ENCODE results near the gene ZP1.

DNA sequence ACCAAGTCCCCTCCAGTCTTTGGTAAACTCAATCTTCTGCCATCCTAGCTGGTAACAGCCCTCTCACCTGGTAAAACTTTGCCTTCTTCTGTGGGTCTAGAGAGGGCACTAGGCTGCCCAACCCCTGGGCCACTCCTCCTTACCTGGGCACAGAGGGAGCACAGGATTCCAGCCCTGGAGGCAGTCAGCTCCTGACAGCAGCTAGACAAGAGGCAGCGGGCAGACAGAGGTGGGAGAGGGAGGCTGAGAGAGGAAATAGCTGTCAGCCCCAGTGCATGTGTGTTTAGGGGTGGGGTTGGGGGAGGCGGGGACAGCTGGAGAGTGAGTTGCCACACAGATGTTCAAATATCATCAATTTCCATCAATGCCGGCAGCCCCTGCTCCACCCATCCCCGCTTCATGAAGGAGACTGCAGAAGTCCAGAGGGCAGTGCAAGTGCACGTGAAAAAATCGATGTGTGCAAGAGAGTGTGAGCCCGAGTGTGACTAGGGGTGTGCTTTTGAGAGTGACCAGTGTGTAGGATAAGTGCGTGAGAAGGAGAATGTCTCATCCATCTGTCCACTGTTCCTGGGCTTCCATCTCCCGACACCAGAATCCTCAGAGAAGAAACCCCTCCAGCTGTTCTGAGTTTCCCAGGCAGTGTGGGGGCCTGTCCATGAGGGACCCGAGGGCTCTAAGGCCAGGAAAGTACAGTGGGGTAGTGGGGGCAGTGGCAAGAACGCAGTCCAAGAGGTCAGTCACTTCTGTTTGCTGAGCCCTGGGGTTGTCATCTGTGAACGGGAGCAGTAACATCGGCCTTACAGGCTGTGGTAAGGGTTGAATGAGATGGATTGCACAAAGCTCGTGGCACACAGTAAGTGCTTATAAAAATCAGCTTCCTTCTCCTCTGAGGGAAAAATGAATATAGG is 11.4 kb upstream of the ZP1 start, which contains the start of gene PTGDR2:
- TF ChIP-seq ZBTB20 (tag by site-specific recombination; IDR thresholded peaks at IDR 0.05) (no peak), ZNF548 (tag by site-specific recombination; IDR thresholded peaks at IDR 0.05) (no peak), ZSCAN30 (tag by site-specific recombination; IDR thresholded peaks at IDR 0.05) (no peak), ZNF311 (tag by site-specific recombination; IDR thresholded peaks at IDR 0.05; ENCODE audit: borderline replicate concordance) (no peak), ZNF335 (tag by site-specific recombination; conservative IDR thresholded peaks at IDR 0.05) (no peak), ZBTB8A (tag by site-specific recombination; IDR thresholded peaks at IDR 0.05) (no peak), ZNF174 (tag by site-specific recombination; IDR thresholded peaks at IDR 0.05) (no peak), HOXC10 (CRISPR knock-in tag; IDR thresholded peaks at IDR 0.05) (no peak)
- TF ChIP-seq, protein P1, sequence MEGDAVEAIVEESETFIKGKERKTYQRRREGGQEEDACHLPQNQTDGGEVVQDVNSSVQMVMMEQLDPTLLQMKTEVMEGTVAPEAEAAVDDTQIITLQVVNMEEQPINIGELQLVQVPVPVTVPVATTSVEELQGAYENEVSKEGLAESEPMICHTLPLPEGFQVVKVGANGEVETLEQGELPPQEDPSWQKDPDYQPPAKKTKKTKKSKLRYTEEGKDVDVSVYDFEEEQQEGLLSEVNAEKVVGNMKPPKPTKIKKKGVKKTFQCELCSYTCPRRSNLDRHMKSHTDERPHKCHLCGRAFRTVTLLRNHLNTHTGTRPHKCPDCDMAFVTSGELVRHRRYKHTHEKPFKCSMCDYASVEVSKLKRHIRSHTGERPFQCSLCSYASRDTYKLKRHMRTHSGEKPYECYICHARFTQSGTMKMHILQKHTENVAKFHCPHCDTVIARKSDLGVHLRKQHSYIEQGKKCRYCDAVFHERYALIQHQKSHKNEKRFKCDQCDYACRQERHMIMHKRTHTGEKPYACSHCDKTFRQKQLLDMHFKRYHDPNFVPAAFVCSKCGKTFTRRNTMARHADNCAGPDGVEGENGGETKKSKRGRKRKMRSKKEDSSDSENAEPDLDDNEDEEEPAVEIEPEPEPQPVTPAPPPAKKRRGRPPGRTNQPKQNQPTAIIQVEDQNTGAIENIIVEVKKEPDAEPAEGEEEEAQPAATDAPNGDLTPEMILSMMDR (tag by site-specific recombination; IDR thresholded peaks at IDR 0.05): no peak
- TF ChIP-seq, protein P2, sequence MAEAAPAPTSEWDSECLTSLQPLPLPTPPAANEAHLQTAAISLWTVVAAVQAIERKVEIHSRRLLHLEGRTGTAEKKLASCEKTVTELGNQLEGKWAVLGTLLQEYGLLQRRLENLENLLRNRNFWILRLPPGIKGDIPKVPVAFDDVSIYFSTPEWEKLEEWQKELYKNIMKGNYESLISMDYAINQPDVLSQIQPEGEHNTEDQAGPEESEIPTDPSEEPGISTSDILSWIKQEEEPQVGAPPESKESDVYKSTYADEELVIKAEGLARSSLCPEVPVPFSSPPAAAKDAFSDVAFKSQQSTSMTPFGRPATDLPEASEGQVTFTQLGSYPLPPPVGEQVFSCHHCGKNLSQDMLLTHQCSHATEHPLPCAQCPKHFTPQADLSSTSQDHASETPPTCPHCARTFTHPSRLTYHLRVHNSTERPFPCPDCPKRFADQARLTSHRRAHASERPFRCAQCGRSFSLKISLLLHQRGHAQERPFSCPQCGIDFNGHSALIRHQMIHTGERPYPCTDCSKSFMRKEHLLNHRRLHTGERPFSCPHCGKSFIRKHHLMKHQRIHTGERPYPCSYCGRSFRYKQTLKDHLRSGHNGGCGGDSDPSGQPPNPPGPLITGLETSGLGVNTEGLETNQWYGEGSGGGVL (tag by site-specific recombination; IDR thresholded peaks at IDR 0.05): no peak
- TF ChIP-seq, protein P3, sequence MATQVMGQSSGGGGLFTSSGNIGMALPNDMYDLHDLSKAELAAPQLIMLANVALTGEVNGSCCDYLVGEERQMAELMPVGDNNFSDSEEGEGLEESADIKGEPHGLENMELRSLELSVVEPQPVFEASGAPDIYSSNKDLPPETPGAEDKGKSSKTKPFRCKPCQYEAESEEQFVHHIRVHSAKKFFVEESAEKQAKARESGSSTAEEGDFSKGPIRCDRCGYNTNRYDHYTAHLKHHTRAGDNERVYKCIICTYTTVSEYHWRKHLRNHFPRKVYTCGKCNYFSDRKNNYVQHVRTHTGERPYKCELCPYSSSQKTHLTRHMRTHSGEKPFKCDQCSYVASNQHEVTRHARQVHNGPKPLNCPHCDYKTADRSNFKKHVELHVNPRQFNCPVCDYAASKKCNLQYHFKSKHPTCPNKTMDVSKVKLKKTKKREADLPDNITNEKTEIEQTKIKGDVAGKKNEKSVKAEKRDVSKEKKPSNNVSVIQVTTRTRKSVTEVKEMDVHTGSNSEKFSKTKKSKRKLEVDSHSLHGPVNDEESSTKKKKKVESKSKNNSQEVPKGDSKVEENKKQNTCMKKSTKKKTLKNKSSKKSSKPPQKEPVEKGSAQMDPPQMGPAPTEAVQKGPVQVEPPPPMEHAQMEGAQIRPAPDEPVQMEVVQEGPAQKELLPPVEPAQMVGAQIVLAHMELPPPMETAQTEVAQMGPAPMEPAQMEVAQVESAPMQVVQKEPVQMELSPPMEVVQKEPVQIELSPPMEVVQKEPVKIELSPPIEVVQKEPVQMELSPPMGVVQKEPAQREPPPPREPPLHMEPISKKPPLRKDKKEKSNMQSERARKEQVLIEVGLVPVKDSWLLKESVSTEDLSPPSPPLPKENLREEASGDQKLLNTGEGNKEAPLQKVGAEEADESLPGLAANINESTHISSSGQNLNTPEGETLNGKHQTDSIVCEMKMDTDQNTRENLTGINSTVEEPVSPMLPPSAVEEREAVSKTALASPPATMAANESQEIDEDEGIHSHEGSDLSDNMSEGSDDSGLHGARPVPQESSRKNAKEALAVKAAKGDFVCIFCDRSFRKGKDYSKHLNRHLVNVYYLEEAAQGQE (tag by site-specific recombination; IDR thresholded peaks at IDR 0.05): no peak
- TF ChIP-seq, protein P4, sequence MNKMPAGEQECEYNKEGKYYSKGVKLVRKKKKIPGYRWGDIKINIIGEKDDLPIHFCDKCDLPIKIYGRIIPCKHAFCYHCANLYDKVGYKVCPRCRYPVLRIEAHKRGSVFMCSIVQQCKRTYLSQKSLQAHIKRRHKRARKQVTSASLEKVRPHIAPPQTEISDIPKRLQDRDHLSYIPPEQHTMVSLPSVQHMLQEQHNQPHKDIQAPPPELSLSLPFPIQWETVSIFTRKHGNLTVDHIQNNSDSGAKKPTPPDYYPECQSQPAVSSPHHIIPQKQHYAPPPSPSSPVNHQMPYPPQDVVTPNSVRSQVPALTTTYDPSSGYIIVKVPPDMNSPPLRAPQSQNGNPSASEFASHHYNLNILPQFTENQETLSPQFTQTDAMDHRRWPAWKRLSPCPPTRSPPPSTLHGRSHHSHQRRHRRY (tag by site-specific recombination; IDR thresholded peaks at IDR 0.05): no peak

Data from HEK293 (cell line).